ENCODE measurements around the gene FAM184B.
A peak's percentile ranks its signal among the peaks of the same experiment; 100 is the strongest.

FAM184B gene

GRCh38 chr4:17623451-17624001 is 157.9 kb downstream of the FAM184B start:
- no peak overlapping the region for H3K4me2 ChIP-seq (ENCODE audit: low read length)
- H3K9ac ChIP-seq (ENCODE audit: low read depth, low read length) = no peak overlapping the region
- no peaks in the 10 kb centered on the region for H3K9me3 ChIP-seq (replicated peaks; ENCODE audit: low read length)
- peaks cover 32% of the 10 kb centered on the region for H3K4me1 ChIP-seq (ENCODE audit: control insufficient read depth, insufficient read depth, low read length)
- H3K4me3 ChIP-seq (ENCODE audit: low read length) = no peak overlapping the region
- no peaks in the 10 kb centered on the region for H3K27me3 ChIP-seq (ENCODE audit: control insufficient read depth, insufficient read depth, low read length)
- H3K36me3 ChIP-seq (ENCODE audit: insufficient read depth, low read length) = peaks cover 83% of the 10 kb centered on the region

GRCh38 chr4:17619416-17620105 is 161.9 kb downstream of the FAM184B start:
- H3K36me3 ChIP-seq (ENCODE audit: insufficient read depth, low read length) = peaks cover 55% of the 10 kb centered on the region
- peak overlapping the region; percentile 69 for H3K4me2 ChIP-seq (ENCODE audit: low read length)
- H3K9ac ChIP-seq (ENCODE audit: low read depth, low read length) = peak overlapping the region; percentile 66
- H3K9me3 ChIP-seq (replicated peaks; ENCODE audit: low read length) = no peaks in the 10 kb centered on the region
- no peaks in the 10 kb centered on the region for H3K27me3 ChIP-seq (ENCODE audit: control insufficient read depth, insufficient read depth, low read length)
- H3K4me1 ChIP-seq (ENCODE audit: control insufficient read depth, insufficient read depth, low read length) = peaks cover 54% of the 10 kb centered on the region
- H3K4me3 ChIP-seq (ENCODE audit: low read length) = peak overlapping the region; percentile 34

- Histone ChIP-seq H3K36me3 (ENCODE audit: insufficient read depth, low read length) (peaks cover 49% of the 10 kb centered on the region), H3K4me3 (ENCODE audit: low read length) (peak overlapping the region; percentile 34), H3K9ac (ENCODE audit: low read depth, low read length) (peak overlapping the region; percentile 66), H3K9me3 (replicated peaks; ENCODE audit: low read length) (no peaks in the 10 kb centered on the region), H3K4me1 (ENCODE audit: control insufficient read depth, insufficient read depth, low read length) (peaks cover 53% of the 10 kb centered on the region), H3K27me3 (ENCODE audit: control insufficient read depth, insufficient read depth, low read length) (no peaks in the 10 kb centered on the region), H3K4me2 (ENCODE audit: low read length) (peak overlapping the region; percentile 69)
Measured at GRCh38 chr4:17618926-17619325, 162.5 kb downstream of the FAM184B start.

- H3K4me3 ChIP-seq (ENCODE audit: low read length) = peak overlapping the region; percentile 92
- peaks cover 44% of the 10 kb centered on the region for H3K4me1 ChIP-seq (ENCODE audit: control insufficient read depth, insufficient read depth, low read length)
- H3K9me3 ChIP-seq (replicated peaks; ENCODE audit: low read length) = no peaks in the 10 kb centered on the region
- H3K4me2 ChIP-seq (ENCODE audit: low read length) = peak overlapping the region; percentile 84
- peaks cover 23% of the 10 kb centered on the region for H3K36me3 ChIP-seq (ENCODE audit: insufficient read depth, low read length)
- H3K9ac ChIP-seq (ENCODE audit: low read depth, low read length) = no peak overlapping the region
- no peaks in the 10 kb centered on the region for H3K27me3 ChIP-seq (ENCODE audit: control insufficient read depth, insufficient read depth, low read length)
Measured at GRCh38 chr4:17616283-17616682, 165.1 kb downstream of the FAM184B start.

- H3K4me1 ChIP-seq (ENCODE audit: control insufficient read depth, insufficient read depth, low read length) = peaks cover 32% of the 10 kb centered on the region
- peak within 1 kb of the TSS; percentile 84 for H3K4me2 ChIP-seq (ENCODE audit: low read length)
- no peaks in the 10 kb centered on the region for H3K9me3 ChIP-seq (replicated peaks; ENCODE audit: low read length)
- H3K27me3 ChIP-seq (ENCODE audit: control insufficient read depth, insufficient read depth, low read length) = no peaks in the 10 kb centered on the region
- H3K9ac ChIP-seq (ENCODE audit: low read depth, low read length) = peak within 1 kb of the TSS; percentile 99
- H3K36me3 ChIP-seq (ENCODE audit: insufficient read depth, low read length) = peaks cover 12% of the 10 kb centered on the region
- H3K4me3 ChIP-seq (ENCODE audit: low read length) = peak within 1 kb of the TSS; percentile 92
Measured at GRCh38 chr4:17614416-17615299, 166.8 kb downstream of the FAM184B start, which contains the start of gene MED28. Gene MED28, plus strand, starts transcription at chr4:17614641. Its CDS starts 14 bp downstream, at chr4:17614655.

- peaks cover 12% of the 10 kb centered on the region for H3K36me3 ChIP-seq (ENCODE audit: insufficient read depth, low read length)
- H3K4me2 ChIP-seq (ENCODE audit: low read length) = peak overlapping the region; percentile 84
- H3K4me1 ChIP-seq (ENCODE audit: control insufficient read depth, insufficient read depth, low read length) = peaks cover 25% of the 10 kb centered on the region
- H3K27me3 ChIP-seq (ENCODE audit: control insufficient read depth, insufficient read depth, low read length) = no peaks in the 10 kb centered on the region
- H3K9ac ChIP-seq (ENCODE audit: low read depth, low read length) = peak overlapping the region; percentile 99
- peak overlapping the region; percentile 92 for H3K4me3 ChIP-seq (ENCODE audit: low read length)
- H3K9me3 ChIP-seq (replicated peaks; ENCODE audit: low read length) = no peaks in the 10 kb centered on the region
Measured at GRCh38 chr4:17613761-17614415, 167.5 kb downstream of the FAM184B start.

- no peak overlapping the region for H3K4me2 ChIP-seq (ENCODE audit: low read length)
- no peaks in the 10 kb centered on the region for H3K9me3 ChIP-seq (replicated peaks; ENCODE audit: low read length)
- peaks cover 9% of the 10 kb centered on the region for H3K4me1 ChIP-seq (ENCODE audit: control insufficient read depth, insufficient read depth, low read length)
- H3K4me3 ChIP-seq (ENCODE audit: low read length) = no peak overlapping the region
- H3K36me3 ChIP-seq (ENCODE audit: insufficient read depth, low read length) = peaks cover 21% of the 10 kb centered on the region
- H3K27me3 ChIP-seq (ENCODE audit: control insufficient read depth, insufficient read depth, low read length) = no peaks in the 10 kb centered on the region
- H3K9ac ChIP-seq (ENCODE audit: low read depth, low read length) = no peak overlapping the region
Measured at GRCh38 chr4:17605236-17605635, 176.2 kb downstream of the FAM184B start.

- Histone ChIP-seq H3K4me1 (ENCODE audit: control insufficient read depth, insufficient read depth, low read length) (no peaks in the 10 kb centered on the region), H3K27me3 (ENCODE audit: control insufficient read depth, insufficient read depth, low read length) (no peaks in the 10 kb centered on the region), H3K4me2 (ENCODE audit: low read length) (no peak overlapping the region), H3K9ac (ENCODE audit: low read depth, low read length) (no peak overlapping the region), H3K36me3 (ENCODE audit: insufficient read depth, low read length) (peaks cover 29% of the 10 kb centered on the region), H3K9me3 (replicated peaks; ENCODE audit: low read length) (no peaks in the 10 kb centered on the region), H3K4me3 (ENCODE audit: low read length) (no peak overlapping the region)
Measured at GRCh38 chr4:17599826-17600225, 181.6 kb downstream of the FAM184B start.

GRCh38 chr4:17597517-17597916 is 183.9 kb downstream of the FAM184B start:
- H3K27me3 ChIP-seq (ENCODE audit: control insufficient read depth, insufficient read depth, low read length) = no peaks in the 10 kb centered on the region
- H3K9ac ChIP-seq (ENCODE audit: low read depth, low read length) = no peak overlapping the region
- peaks cover 29% of the 10 kb centered on the region for H3K36me3 ChIP-seq (ENCODE audit: insufficient read depth, low read length)
- no peak overlapping the region for H3K4me3 ChIP-seq (ENCODE audit: low read length)
- H3K4me1 ChIP-seq (ENCODE audit: control insufficient read depth, insufficient read depth, low read length) = no peaks in the 10 kb centered on the region
- no peak overlapping the region for H3K4me2 ChIP-seq (ENCODE audit: low read length)
- H3K9me3 ChIP-seq (replicated peaks; ENCODE audit: low read length) = no peaks in the 10 kb centered on the region

- Histone ChIP-seq H3K9me3 (replicated peaks; ENCODE audit: low read length) (no peaks in the 10 kb centered on the region), H3K4me3 (ENCODE audit: low read length) (no peak overlapping the region), H3K4me1 (ENCODE audit: control insufficient read depth, insufficient read depth, low read length) (no peaks in the 10 kb centered on the region), H3K27me3 (ENCODE audit: control insufficient read depth, insufficient read depth, low read length) (no peaks in the 10 kb centered on the region), H3K4me2 (ENCODE audit: low read length) (no peak overlapping the region), H3K36me3 (ENCODE audit: insufficient read depth, low read length) (peaks cover 29% of the 10 kb centered on the region), H3K9ac (ENCODE audit: low read depth, low read length) (no peak overlapping the region)
Measured at GRCh38 chr4:17595471-17596005, 185.9 kb downstream of the FAM184B start.

GRCh38 chr4:17589355-17589754 is 192.1 kb downstream of the FAM184B start:
- H3K9ac ChIP-seq (ENCODE audit: low read depth, low read length) = no peak overlapping the region
- H3K4me2 ChIP-seq (ENCODE audit: low read length) = no peak overlapping the region
- H3K4me1 ChIP-seq (ENCODE audit: control insufficient read depth, insufficient read depth, low read length) = no peaks in the 10 kb centered on the region
- no peak overlapping the region for H3K4me3 ChIP-seq (ENCODE audit: low read length)
- peaks cover 40% of the 10 kb centered on the region for H3K36me3 ChIP-seq (ENCODE audit: insufficient read depth, low read length)
- H3K27me3 ChIP-seq (ENCODE audit: control insufficient read depth, insufficient read depth, low read length) = no peaks in the 10 kb centered on the region
- H3K9me3 ChIP-seq (replicated peaks; ENCODE audit: low read length) = no peaks in the 10 kb centered on the region
